Astrocyte of the cerebellum (primary cell): ENCODE measurements around the gene IL1A.

Source experiments
- DNase-seq: peaks from one replicate; pipeline ENCODE4 v3.0.0-alpha.2; 2011; ENCODE audit warnings: low read depth
- H3K4me3 ChIP-seq: 2 replicates; pipeline ENCODE4 v1.5.1; 2011; ENCODE audit warnings: mild to moderate bottlenecking, low read depth, low read length, moderate library complexity
- CTCF ChIP-seq: IDR thresholded peaks from 2 replicates; pipeline ENCODE4 v1.5.1; 2012; ENCODE audit warnings: low read length, low read depth, moderate library complexity, mild to moderate bottlenecking; ENCODE audit errors: missing control alignments
- in situ Hi-C: cut with HindIII; loops from 2 replicates; pipeline ENCODE4 v1.10.0; 2017; ENCODE audit warnings: low sequenced_read_pairs

The IL1A gene

GRCh38 chr2:112749755-112750559, 34.3 kb downstream of the IL1A start:
- no peak overlapping the region for H3K4me3 ChIP-seq
- peak; percentile 98 for TF ChIP-seq CTCF
- peak; percentile 60 for DNase-seq
- in situ Hi-C loops: loop anchor here (5.0 to 25.0 kb wide), 2 partner anchors 37 to 187 kb away; no protein-coding TSS in a partner anchor

GRCh38 chr2:112740527-112740926, 43.8 kb downstream of the IL1A start:
- no peak for DNase-seq
- TF ChIP-seq CTCF: no peak
- no peak overlapping the region for H3K4me3 ChIP-seq
- in situ Hi-C loops: loop anchor here (25.0 kb wide), 1 partner anchor 197 kb away; no protein-coding TSS in a partner anchor

GRCh38 chr2:112737542-112738232, 46.6 kb downstream of the IL1A start:
- no peak for DNase-seq
- TF ChIP-seq CTCF: no peak
- in situ Hi-C loops: loop anchor here (25.0 kb wide), 1 partner anchor 200 kb away; no protein-coding TSS in a partner anchor
- no peak overlapping the region for H3K4me3 ChIP-seq

GRCh38 chr2:112733871-112734270, 50.4 kb downstream of the IL1A start:
- TF ChIP-seq CTCF: no peak
- in situ Hi-C loops: loop anchor here (25.0 kb wide), 1 partner anchor 203 kb away; no protein-coding TSS in a partner anchor
- H3K4me3 ChIP-seq: no peak overlapping the region
- DNase-seq: no peak

- DNase-seq: no peak
- no peak overlapping the region for H3K4me3 ChIP-seq
- in situ Hi-C loops: loop anchor here (25.0 kb wide), 1 partner anchor 204 kb away; no protein-coding TSS in a partner anchor
- TF ChIP-seq CTCF: no peak
Observed at GRCh38 chr2:112733456-112733855, 50.8 kb downstream of the IL1A start.

- no peak for DNase-seq
- H3K4me3 ChIP-seq: no peak overlapping the region
- no peak for TF ChIP-seq CTCF
- in situ Hi-C loops: loop anchor here (25.0 kb wide), 1 partner anchor 206 kb away; no protein-coding TSS in a partner anchor
Observed at GRCh38 chr2:112731479-112731878, 52.8 kb downstream of the IL1A start.
